NCI-H1417 (cell line): Measurements from ENCODE around the gene ACTL8.
A peak's percentile ranks its signal among the peaks of the same experiment; 100 is the strongest.
"Not testable (repeated sequence)": the region's sequence is repeated elsewhere in the genome, so short reads cannot be mapped to it uniquely, and the experiment has no call there.

Experiments used
- DNase-seq, 3 experiments: peaks; one replicate each; lab custom pipeline; 2025; lab: John Stamatoyannopoulos, UW

Gene ACTL8

GRCh38 chr1:17735793-17736192, 19.3 kb upstream of the ACTL8 start:
- DNase-seq = no peak

- DNase-seq = no peak
Observed at GRCh38 chr1:17736625-17737024, 18.5 kb upstream of the ACTL8 start.

DNA sequence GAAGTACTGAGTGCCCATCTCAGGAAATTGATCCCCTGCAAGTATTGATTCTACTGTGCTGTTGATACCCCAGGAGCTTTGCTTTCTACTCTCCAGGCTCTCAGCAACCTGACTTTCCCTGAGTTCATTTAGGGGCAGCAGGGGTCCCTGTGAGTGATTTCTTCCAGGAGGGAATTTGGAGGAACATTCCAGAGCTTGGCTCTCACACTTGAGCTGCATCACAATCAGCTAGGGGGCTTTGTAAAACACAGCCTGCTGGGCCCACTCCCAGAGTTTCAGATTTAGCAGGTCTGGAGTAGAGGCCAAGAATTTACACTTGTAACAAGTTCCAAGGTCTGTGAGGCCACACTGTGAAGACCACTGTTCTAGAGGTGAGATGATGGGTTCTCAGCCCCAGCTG, 16.1 kb upstream of the ACTL8 start:
- no peak for DNase-seq

DNA sequence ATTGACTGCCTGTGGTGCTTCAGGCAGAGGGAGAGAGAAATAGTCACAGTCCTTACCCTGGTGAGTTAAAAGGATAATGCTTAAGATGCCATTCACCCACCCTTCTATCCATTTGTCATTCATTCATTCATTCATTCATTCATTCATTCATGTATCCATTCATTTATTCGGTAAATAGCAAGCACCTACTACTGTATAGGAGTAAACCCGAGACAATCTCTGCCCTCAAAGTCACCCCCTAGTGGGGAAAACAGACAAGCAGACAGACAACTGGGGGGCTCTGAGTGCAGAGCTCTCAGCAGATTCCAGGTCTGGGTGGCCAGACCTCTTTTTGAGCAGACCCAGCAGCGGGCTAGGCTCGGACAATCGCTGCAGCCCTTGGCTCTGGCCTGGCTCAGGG, 14.1 kb upstream of the ACTL8 start:
- no peak for DNase-seq

GRCh38 chr1:17742583-17742982, 12.6 kb upstream of the ACTL8 start:
- no peak for DNase-seq

DNA sequence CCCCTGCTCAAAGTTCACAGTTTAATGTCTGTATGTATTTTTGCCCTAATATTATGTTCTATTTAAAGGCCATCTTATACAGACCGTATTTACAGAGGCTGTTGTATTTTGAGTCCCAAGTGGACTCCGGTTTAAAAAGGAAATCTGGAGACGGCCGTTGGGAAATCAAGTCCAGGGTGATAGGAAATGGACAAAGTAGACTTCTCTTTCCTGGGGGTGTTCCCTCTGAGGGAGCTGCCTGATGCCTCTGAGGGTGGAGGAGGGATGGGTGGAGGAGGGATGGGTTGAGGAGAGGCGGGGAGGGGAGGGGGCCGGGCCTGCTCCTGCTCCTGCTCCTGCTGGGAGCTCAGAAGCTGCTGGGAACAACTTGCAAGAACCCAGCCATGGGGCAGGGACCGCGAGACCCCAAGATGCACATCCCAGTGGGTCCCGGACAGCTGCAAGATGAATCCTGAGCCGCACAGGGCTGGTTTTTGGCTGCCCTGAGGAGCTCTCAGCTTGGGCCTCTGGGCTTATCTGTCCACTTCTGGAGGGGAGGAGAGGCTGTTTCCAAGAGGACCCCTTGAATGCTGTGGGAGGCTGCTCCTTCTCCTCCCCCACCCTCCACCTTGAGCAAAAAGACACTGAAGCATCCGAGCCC, 12.0 kb upstream of the ACTL8 start:
- no peak for DNase-seq

DNA sequence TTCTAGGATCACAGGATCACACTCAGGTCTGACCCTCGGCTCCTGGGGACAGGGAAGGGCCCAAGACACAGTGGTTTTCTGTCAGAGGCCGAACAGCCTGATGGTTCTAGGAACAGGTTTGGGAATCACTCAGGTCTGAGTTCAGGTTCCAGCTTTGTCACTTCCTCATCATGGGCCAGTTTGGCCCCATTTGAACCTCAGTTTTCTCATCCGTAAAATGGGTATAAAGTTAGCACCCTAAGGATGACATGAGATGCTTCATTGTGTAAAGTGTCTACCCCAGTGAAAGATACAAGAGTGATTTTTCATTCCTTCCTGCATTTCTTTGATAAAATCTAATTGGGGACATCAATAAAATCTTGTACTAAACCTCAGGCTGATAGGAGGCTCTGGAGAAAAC, 11.2 kb upstream of the ACTL8 start:
- DNase-seq = no peak

DNA sequence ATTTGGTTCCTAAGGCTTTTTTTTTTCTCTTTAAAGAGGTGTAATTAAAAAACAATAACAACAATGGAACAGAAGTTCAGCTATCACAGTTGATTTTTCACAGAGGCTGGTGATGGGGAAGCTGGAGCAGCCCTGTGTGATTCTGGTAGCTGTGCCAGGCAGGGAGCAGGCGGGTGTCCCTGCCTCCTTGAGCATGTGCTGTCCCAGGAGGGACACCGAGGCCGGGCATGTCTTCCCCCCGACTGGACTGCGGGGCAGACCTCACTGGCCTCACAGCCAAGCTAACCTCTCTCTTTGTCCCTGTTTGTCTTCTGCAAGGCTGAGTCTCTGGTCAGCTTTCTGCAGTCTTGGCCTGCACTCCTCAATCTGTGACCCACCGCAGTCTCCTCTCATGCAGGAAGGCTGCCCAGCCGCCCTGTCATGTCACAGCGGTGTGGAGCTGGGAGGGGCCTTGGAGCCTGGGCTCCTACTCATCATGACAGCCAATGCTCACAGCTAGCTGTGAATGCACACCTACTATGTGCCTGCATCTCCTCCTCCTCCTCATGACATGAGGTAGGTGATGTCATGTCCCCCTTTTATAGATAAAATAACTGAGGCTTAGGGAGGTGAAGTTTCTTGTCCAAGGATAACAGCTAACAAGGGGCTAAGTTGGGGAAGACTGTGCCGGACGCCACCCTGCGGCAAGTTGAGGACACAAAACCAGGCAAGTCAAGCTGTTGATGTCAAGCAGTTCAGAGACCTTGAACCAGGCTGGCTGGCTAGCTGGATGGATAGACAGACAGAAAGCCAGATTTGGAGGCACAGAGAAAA, 10.3 kb upstream of the ACTL8 start:
- DNase-seq = peak in 1 of 3 experiments; percentile 25

GRCh38 chr1:17745479-17745955, 9.6 kb upstream of the ACTL8 start:
- no peak for DNase-seq

GRCh38 chr1:17746281-17746680, 8.9 kb upstream of the ACTL8 start:
- DNase-seq = not testable (repeated sequence)

- no peak for DNase-seq
Observed at GRCh38 chr1:17746920-17747319, 8.2 kb upstream of the ACTL8 start.

GRCh38 chr1:17750333-17750732, 4.8 kb upstream of the ACTL8 start:
- DNase-seq = no peak

DNA sequence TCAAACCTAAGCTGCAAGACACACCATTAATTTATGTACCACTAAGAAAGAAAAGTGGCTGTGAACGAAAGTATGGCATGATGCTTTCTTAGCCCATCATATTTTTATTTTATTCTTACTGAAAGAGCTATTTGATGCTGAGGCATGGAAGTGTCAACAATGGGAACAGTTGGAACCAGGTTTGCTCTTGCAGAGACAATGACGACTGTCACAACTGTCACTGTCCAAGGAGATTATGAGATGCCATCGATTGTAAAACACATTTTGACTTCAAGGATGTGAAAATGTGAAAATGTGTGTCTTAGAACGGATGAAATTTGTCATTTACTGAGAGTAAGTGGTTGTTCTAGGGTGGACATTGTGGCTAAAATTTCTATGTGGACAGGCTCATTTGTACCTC, 2.8 kb upstream of the ACTL8 start:
- no peak for DNase-seq

DNA sequence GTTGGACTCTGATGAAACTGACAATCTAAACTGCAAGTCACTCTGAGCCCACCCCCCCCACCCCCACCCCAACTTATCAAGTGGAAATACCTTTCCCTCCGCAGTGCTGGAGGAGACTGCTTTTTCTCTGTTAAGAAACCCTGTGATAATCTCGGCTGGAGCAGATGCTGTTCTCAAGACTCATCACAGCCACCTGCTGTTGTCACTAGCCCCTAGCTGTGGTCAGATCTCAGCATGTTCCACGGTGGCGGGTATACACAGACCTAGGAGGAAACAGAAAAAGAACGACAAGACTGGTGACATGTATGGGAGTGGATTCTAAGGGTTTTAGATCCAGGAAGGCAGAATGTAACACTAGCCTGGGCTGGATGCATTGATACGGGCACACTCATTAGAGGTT, 2.3 kb downstream of the ACTL8 start:
- DNase-seq = no peak

GRCh38 chr1:17759114-17759513, 4.0 kb downstream of the ACTL8 start:
- no peak for DNase-seq

DNA sequence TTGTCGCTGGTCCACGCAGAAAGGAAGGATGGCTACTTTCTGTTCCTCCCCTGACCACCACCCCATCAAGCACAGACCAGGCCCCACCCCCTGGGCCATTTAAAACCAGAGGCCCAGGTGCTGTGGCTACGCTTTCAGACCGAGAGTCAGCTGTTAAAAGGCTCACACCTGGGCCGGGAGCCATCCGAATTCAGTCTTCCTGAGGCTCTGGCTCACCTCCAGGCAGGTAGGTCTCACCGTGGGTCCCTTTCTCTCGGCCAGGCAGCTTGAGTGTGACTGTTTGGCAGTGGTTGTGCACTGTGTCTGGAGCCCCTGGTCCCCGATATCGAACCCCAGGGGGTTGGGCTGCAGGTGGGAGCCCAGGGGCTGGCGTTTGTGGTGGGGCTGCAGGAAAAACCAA, 7.2 kb downstream of the ACTL8 start:
- DNase-seq = no peak

- no peak for DNase-seq
Observed at GRCh38 chr1:17763417-17763816, 8.3 kb downstream of the ACTL8 start.

DNA sequence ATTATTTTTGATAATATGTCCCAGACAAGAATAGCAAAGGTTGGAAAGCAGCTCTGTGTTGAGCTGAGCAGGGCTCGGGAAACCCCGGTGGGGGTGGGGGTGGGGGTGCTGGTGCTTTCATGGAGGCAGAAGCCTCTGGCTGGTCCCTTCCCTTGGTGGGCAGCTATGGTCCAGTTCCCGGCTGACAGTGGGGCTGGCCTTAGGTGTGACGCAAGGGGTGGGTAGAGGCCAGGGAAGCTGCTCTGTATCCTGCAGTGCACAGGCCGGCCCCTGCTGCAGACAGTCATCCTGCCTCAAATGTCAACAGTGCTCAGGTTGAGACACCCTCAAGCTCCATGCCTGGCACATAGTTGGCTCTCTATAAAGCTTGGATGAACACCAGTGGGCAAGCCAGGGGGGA, 8.9 kb downstream of the ACTL8 start:
- DNase-seq = no peak

GRCh38 chr1:17764591-17764990, 9.5 kb downstream of the ACTL8 start:
- no peak for DNase-seq

DNA sequence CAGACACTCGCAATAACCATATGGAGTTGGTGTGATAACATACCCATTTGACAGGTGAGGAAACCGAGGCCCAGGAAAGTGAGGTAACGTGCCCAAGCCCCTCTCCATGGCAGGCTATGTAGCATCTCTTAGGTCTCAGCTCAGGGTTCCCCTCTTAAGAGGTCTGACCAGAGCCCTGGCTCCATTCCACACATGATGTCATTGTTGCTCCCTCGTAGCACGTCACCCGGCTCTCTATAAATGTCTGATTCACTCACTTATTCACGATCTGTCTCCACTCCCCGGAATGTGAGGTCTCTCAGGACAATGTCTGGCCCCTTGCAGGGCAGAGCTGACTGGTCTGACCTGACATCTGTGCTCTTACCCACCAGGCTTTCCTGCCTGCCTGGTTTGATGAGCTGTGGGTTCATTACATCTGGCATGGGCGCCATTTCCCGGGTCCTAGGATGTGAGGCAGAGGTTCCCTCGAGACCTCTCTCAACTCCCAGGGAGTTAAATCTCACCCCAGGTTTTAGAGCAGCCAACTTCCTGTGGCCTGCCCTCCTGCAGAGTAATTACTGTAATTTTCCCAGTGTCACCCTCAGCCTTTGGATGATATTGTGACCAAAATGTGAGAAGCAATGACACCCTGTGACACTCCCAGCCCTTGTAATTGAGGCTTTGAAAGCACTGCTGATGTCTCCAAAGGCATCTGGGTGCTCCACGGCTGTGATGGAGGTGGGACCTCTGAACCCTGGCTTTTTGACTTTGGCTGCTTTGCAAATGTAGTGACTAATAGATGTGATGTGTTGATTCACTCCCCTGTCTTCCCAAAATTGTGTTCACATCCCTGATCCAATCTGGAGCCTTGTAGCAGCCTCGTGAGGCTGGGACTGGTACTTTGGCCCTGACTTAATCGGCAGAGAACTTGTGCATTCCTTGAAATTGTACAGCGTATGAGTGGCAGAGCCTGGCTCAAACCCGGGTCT, 10.6 kb downstream of the ACTL8 start:
- DNase-seq = peak in 1 of 3 experiments; percentile 3

- DNase-seq = no peak
Observed at GRCh38 chr1:17768651-17769241, 13.6 kb downstream of the ACTL8 start.

DNA sequence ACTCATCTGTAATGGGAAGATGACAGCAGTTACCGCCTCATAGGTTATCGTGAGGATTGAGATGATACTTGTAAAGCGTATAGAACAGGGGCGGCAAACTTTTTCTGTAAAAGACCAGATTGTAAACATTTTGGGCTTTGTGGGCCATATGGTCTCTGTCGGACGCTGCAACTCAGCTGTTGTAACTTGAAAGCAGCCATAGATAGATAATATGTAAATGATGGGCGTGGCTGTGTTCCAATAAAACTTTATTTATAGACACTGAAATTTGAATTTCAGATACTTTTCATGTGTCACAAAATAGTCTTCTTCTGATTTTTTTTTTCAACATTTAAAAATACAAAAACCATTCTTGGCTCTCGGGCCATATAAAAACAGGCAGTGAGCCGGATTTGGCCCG, 15.8 kb downstream of the ACTL8 start:
- no peak for DNase-seq
